Activated naive CD4-positive, alpha-beta T cell (primary cell): Measurements from ENCODE around the gene TNNC1.

ENCODE experiments used
- DNase-seq, 4 experiments: peaks; one replicate each; lab custom pipeline; 2025; lab: John Stamatoyannopoulos, UW

The TNNC1 gene

DNA sequence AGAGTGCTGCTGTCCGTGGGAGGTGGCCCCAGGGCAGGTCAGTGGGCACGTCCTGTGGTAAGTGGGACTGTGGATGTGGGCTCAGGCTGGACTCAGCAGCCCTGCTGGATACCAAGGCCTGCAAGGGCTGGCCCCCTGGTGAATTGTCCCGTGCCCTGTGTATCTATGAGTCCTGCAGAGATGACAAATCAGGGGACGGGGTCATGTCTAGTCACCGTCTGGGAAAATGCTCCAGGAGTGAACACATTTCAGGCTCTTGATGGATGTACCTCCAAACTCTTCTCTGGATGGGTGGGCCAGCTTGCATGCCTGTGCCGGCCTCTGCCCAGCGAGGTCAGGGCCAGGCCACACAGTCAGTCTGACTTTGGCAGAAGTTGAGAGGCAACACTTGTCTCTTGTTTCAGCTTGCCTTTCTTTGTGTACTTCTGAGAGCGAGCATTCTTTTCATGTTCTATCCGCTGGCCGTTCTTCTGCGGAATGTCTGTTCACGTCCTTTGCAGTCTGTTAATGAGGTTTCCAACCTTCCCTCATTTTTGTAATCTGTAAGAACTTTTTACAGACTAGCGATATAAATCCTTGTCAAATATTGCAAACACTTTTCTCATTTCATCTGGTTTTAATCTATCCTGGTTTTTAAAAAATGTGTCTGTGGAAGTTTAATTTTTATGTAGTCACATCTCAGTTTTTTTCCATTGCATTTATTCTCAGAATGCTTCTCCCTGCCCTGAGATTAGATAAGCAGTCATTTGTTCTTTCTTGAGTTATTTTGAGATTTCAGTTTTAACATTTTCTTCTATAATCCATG, 29.9 kb upstream of the TNNC1 start:
- DNase-seq, result no peak

DNA sequence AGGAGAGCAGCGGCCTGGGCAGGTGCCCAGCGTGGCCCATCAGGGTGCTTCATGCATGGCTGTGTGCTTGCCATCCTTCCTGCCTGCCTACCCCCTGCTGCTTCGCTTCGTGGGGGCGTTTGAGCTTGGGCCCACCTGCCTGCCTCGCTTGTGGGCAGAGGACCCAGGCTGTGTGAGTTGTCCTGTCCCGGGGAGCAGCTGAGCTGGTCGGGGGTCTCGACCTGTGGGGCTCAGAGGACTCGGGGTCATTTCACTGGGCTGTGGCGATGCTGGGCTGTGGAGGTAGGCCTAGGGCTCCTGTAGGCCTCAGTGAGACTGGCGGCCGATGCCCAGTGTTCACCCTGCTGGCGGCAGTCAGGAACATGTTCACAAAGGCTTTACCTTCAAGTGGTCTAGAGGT, 29.2 kb upstream of the TNNC1 start:
- DNase-seq, result no peak

DNA sequence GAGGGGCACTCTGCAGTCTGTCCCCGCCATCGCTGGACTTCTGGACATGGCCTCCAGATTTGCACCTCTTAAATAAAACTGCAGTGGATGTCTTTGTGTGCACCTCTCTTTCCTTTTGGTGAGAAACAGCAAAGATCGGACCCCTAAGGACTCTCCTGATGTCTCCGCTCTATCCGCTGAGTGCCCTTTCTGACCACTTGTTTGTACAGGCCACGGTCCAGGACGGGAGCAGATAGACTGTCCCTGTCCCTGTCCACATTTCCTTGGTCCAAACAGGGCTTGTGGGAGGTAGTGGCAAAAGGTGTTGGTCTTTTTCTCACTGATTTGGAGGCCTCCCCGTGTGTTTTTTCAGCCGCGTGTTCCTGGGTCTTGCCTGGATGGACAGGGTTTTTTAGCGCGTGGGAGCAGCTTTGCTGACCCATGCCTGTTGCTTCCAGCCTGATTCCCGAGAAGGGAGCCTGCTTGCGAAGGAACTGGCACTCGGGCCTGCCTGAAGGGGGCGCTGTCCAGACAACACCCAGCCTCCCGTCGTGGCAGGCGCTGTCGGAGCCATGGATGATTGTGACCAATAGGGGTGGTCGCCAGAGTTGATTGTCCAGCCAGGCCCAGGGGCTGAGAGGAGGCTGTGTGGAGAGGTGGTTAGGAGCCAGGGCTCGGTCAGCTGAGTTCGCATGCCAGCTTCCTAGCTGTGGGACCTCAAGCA, 28.1 kb upstream of the TNNC1 start:
- DNase-seq, result no peak

DNA sequence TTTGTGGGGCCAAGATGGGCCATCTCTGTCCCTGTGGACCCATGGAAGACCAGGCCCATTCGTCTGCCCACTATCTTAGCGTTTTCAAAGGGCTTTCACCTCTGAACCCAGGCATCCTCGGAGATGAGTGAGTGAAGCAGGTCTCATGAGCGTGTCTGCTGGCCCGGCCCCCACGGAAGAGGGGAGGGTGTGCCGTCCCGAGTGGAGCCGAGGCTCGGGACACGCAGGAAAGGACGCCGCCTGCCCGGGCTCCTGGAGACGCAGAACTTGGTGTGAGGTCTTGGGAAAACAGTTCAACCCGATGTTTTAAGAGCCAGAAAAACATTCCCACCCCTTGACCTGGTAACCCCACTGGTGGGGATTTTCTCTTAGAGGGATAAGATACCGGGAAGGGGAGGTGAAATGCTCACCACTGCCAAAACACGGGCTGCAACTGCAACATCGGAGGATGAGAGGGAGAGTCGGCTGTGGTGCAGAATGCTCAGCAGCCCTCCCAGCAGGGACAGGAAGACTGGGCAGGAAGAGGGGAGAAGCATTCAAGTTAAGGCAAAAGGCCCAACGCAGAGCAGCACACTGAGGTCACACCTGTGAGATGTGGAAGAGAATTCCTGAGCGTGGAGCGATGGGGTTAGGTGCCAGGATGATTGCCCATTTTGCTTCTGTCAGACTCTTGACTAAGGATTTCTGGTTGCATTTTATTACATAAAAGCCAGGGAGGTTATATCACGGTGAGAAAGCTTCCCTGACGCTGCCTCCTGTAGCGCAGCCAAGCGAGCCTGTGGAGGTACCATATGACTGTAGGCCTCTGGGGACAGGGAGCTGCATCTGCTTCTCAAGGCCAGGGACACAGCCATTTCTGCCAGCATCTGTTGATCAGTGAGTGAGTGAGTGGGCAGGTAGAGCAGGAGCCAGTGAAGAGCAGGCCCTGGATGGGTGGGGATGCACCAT, 27.2 kb upstream of the TNNC1 start:
- DNase-seq, result no peak

DNA sequence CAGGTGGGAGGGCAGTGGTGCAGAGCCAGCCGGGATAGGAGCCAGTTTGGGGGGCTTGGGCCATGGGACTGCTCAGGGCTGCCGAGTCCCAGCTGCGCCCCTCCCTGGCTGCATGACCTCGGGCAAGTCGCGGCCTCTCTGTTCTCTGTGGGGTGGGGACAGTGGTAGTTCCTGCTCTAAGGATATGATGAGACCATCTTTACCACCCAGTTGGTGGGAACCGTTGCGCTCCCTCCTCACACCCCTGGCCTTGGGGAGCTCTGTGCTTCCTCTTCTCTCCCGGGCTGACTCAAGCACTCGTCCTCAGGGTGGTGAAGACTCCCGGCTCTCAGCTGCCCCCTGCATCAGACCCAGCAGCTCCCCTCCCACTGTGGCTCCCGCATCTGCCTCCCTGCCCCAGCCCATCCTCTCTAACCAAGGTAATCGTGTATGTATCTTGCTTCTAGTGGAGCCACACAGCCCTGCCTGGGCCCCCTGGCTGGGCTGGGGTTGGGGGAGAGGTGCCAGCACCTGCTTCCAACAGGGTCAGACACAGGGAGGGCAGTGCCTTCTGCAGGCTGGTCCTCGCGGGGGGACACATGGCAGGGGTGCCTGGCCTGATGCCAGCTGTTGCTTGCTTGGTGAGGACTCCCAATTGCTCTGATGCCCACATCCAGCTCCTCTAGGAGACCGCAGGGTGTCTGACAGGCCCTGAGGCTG, 26.2 kb upstream of the TNNC1 start:
- no peak for DNase-seq

DNA sequence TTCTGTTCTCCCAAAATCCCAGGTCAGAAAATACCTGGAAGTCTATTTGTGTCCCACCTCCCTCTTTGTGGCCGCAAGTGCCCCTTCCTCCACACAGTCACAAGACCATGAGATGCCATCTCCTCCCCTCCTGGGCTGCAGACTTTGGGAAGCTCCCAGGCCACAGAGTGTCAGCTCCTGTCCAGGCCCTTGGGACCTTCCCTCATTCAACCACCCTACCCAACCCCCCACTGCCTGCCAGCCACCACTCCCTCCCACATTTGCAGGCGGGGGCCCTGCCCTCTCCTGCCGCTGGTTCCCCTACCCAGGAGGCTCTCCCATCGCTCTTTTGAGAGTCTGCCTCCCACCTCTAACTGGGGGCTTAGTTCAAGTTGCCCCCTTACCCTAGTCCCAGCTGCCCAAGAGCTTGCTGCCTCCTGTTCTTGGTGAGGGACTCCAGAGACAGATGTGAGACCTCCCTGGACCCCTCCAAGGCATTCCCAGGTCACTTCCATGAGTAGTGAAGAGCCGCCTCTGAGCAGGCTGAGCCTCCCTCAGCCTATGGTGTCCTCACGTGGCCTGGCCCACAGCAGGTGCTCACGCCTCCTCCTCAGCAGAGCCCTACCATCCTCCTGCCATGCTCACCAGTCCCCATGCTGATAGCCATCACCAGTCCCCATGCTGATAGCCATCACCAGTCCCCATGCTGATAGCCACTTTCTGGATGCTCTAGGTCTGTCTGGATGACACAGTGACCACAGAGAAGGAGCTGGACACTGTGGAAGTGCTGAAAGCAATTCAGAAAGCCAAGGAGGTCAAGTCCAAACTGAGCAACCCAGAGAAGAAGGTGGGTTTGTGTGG, 25.4 kb upstream of the TNNC1 start:
- DNase-seq, result no peak

DNA sequence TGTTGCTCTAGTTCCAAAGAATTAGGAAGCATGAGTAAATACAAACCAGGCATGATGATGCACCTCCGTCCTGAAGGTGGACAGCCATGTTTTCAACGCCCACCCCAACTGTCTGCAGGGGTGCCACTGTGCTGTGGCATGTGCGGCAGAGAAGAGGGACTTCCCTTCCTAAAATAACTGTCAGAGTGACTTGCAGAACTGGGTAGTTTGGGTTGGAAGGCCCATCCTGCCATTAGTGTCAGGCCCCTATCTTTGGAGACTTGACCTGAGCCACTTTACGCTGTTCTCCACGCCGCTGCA, 23.9 kb upstream of the TNNC1 start:
- DNase-seq, result no peak

DNA sequence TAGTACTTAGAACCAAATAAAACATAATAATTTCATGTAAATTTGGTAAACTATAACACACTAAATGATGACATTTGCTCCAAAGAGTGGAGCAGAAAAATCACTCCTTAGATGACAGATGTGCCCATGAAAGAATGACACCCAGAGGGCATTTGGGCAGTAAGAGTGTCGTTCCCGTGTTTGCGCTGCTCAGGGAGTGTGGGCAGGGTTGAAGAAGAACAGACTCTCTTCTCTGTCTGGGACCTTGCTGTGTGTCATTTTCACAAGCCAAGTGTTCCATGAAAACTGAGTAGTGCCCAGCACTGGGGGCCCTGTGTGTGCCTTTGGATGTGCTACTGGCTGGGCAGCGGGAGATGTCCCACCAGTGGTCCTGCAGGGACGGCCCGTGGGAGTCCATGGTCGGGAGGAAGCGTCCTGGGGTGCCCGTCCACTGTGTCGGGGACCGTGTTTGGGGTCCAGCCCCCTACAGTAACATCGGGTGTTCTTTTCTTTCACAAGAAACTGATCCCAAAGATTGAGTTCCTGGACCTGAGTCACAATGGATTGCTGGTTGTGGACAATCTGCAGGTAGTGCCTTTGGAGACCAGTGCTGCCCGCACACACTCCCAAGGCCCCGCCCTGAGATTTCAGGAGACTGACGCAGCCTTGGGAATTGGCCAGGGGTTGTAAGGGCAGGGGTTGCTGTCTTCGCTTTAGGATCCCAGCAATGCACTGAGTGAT, 23.4 kb upstream of the TNNC1 start:
- DNase-seq, result no peak

DNA sequence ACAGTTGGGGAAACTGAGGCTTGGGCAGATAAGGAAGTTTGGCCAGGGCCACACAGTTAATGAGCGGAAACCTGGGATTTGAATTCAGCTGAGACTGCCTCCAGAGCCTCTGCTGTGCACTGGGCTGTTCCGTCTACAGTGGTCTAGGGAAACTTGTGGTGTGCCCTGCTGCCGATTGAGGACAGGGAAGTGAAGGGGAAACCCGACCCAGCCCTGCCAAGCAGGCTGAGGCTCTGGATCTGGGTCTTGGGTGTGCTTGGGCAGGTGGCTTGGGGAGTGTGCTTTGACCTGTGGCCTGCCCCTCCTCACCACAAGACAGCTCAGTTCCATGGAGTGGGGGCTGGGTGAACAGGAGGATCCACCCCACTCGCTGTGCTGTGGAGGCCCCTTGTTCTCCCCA, 19.2 kb upstream of the TNNC1 start:
- no peak for DNase-seq

DNA sequence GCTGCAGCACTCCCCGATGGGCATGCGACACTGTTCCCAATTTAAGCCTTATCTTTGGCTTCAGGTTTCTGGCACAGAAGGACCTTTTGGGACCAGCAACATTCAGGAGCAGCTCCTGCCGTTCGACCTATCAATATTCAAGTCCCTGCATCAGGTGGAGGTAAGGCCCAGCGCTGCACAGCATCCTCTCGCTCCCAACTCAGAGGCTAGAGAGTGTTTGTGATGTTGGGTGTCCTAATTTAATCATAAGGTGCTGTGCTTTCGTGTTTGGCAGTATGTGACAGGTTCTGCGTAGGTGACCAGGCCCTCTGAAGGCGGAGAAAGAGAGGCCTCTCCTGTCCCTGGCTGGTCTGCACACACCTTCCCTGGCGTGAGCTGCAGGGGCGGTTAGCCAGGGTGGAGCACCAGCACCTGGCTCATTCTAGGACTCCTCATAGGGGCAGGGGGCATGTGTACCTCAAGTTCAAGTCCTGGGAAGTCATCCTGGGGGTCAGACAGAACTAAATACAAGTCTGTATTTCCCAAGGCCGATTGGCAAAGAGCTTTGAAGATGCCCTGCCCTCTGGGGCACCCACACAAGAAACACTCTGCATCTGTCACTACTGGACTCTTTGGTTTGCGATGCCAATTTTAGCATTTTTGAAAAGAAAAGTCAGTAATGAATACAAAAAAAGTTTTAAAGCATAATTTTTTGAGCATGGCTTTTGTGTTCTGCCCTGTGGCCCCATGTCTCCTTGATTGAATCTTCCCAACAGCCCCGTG, 18.6 kb upstream of the TNNC1 start:
- DNase-seq, result no peak

DNA sequence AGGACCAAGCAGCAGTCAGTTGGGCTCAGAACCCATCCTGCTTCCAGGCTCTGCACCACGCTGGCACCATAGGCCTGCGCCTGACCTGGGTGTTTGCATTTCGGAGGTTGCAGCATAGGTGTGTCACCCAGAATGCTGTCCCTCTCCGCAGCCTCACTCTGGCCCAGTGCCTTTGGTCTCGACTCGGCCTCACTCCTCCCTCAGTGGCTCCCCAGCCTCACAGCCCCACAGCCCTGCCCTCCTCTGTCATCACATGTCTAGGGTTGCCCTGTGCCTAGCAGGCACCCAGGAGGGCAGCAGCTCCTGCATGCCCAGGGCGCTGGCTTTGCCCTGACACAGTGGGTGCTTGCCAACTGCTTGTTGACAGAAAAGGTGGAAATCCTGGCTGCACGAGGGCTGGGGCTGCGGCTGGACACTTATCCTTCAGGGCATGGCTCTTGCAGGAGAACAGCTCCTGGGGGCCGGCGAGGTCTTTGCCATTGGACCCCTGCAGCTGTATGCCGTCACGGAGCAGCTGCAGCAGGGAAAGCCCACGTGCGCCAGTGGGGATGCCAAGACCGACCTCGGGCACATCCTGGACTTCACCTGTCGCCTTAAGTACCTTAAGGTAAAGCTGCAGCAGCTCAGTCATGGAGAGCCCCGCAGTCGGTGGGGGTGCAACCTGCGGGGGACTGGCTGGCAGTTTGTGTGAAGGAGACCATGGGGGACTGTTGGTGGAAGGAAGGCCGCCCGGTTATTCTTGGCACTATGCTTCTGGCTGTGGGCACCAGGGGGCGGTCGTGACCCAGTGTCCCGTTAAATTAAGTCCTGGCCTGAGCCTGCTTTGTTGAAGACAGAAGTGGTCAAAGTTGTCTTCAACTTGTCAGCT, 17.8 kb upstream of the TNNC1 start:
- DNase-seq, result peak in 1 of 4 experiments; percentile 16

DNA sequence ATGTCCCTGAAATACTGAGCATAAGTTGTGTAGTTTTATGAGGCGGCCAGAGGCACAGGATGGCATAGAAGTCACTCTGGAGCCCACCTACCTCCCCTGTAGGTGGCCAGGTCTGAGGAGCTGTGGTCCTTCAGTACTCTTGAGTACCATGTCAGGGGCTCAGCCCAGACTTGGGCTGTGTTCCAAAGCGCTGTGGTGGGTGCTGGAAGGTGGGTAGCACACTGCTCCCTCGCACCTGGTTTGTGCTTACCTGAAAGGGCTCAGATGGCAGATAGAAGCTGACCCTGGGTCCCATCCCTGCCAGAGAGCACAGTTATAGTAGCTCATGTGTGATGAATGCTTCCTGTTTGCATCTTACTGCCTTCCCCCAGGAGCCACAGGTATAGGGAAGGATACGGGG, 17.1 kb upstream of the TNNC1 start:
- DNase-seq, result no peak

DNA sequence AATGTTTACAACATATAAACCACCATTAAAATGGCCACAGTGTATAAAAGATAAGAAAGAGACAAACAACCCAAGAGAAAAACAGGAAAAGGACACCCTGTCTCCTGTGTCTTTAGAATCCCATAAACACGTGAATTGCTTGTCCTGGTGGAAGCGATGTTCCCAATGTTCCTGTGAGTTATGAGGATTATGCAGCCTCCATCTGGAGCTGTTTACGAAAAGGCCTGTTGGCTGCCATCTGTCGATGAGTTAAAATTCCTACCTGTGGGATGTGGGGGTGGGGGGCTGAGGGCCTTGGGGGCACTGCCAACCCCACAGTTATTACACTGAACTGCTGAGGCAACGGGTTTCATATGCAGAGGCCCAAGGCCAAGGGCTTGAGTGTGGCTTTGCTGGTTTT, 15.2 kb upstream of the TNNC1 start:
- DNase-seq, result no peak

DNA sequence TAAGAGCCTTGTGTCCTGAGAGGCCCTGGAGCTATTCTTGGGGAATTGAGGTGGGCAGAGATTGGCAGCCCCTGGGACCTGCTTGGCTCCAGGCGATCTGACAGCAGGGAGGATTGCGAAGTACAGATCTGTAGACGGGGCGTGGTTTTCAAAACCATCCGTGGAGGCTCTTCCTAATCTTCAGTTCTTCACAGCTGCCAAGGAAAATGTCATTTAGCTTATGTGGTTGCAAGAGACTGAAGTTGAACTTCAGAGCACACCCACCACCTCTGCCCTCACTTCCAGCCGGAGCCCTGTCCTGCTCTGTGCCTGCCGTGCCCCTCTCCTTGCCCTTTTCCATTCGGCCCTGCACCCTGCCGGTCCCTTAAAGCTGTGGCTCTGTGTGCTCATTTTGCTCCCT, 14.5 kb upstream of the TNNC1 start:
- DNase-seq, result no peak

DNA sequence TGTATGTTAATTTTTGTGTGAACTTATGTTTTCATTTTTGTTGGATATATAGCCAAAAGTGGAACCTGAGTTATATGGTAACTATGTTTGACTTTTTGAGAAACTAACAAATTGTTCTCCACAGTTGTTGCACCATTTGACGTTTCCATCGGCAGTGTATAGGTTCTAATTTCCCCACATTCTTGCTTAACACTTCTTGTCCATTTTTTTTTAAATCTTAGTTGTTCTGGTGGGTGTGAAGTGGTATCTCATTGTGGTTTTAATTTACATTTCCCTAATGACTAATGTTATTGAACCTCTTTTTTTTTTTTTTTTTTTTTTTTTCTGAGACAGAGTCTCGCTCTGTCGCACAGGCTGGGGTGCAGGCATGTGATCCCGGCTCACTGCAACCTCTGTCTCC, 9.6 kb upstream of the TNNC1 start:
- no peak for DNase-seq

DNA sequence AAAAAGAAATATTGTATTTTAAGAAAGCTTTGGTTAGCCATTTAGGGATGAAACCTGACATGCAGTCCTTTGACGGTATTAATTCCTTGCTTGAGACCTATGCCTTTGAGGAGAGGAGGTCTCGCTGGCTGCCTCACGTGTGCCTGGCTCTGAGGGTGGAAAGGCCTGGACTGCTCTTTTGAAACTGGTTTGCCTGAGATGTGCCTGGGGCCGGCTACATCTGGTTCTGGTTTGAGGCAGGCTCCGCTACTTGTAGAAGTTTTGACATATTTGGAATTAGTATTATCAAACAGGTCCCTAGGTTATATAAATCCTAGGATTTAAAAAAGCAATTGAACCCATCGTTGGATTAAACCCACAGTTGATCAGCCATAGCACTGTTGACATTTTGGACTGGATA, 8.0 kb upstream of the TNNC1 start:
- DNase-seq, result no peak

DNA sequence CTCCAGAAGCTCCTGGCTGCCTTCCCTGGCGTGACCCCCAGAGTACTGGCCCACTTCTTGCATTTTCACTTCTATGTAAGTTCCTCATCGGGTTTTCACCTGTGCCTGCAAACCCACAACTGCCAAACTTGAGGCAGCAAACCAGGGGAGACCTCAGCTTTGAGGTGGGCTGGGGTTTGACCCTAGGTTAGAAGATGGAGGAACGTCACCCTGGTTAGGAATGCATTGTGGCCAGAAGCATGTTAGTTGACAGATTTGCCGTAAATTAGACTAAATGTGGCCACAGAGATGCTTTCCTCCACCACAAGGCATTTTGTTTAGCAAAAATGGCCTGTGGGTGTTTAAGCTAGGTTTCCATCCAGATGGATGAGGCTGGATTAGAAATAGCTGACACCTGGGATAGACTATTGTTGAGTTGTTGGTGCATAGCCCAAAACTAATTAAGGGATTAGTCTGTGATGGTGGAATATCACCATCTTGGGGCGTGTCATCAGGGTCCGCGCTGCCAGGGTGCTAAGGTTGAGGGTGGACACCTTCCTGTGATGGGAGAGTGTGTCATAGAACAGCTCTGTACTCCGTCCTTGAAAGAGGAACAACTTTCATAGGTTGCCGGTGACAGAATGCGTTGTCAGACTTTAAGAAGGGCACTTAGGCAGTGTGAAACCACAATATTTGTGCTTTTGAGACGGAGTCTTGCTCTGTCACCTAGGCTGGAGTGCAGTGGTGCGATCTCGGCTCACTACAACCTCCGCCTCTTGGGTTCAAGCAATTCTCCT, 5.1 kb upstream of the TNNC1 start:
- DNase-seq, result no peak
